CD4-positive, alpha-beta T cell treated with Interleukin-17A for 4 hours (primary cell): Measurements from ENCODE around the gene FAM210B.
"Not testable (repeated sequence)": the region's sequence is repeated elsewhere in the genome, so short reads cannot be mapped to it uniquely, and the experiment has no call there.

Experiments
- DNase-seq: peaks from one replicate; pipeline ENCODE4 v3.0.0-alpha.2; 2020; ENCODE audit warnings: mixed read lengths

The FAM210B gene

DNA sequence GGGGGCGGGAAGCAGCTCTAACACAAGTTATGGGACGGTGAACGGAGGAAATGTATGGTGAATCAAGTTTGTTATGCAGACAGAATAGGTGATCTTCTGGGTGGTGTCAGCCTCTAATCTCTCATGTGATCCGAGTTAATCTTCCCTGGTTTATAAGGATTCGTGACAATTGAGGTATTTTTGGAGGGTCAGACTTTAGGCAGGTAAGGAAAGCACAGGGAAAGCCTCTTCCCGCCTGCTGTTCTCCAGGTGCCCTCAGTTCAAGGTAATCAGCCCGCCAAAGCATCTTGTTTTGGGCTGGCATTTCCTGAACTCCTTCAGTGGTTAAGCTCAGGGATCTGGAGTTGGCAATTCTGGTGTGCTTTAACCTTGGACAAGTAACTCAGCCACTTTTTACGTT, 34.9 kb downstream of the FAM210B start:
- no peak for DNase-seq

DNA sequence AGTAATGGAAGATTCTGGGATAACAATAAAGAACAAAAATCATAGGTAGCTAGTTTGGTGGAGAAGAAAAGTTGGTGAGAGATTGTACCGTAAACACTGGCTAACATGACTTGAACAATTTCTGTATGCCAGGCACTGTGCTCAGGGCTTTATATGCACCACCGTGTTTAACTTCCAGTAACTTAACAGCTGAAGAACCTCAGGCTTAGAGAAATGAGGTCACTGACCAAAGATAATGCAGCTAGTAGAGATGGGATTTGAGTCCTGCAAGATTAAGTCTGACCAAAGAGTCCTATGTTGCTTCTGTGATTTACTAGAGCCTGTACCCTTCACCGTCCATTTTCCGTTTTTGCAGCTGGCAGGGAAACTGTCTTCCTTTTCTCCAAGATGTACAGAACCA, 36.4 kb downstream of the FAM210B start:
- no peak for DNase-seq

DNA sequence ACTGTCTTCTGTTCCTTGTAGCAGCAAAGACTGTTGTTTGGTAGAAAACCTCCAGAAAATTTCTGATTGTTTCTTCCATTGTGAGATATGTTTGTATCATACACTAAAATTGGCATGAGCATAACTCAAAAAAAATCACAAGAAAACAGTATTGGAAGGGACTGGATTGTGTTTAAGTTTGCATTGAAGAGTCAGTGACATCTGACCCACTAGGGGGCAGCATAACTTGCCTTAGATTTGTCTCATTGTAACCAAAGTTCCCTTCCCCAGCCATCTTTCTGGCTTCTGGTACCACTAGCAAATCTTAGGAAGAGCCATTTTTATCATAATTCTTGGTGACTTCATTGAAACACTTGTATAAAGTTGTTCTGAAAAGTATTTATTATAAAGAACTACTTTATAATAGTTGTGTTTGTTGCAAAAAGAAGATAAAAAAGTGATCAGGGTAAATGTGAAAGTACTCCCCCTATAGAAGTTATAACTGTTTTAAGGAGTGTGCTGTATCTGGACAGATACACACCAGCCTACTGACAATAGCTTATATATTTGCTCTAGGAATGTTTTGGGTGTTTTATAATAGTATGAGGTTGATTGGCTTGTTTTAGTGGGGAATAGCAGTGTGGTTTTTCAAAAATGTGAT, 41.3 kb downstream of the FAM210B start:
- DNase-seq = peak; percentile 83

DNA sequence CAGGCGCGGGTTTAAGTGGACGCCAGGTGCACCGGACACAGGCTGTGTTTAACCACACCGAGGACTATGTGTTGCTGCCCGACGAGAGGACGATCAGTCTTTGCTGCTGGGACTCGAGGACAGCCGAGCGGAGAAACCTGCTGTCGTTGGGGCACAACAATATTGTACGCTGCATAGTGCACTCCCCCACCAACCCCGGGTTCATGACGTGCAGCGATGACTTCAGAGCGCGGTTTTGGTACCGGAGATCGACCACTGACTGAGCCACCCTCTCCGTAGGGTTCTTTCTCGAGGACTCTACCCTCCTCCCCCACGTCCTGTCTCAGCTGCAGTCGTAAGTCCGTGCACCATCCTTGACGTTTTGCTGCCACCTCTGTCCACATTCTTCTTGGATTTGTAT, 44.7 kb downstream of the FAM210B start:
- DNase-seq = no peak

DNA sequence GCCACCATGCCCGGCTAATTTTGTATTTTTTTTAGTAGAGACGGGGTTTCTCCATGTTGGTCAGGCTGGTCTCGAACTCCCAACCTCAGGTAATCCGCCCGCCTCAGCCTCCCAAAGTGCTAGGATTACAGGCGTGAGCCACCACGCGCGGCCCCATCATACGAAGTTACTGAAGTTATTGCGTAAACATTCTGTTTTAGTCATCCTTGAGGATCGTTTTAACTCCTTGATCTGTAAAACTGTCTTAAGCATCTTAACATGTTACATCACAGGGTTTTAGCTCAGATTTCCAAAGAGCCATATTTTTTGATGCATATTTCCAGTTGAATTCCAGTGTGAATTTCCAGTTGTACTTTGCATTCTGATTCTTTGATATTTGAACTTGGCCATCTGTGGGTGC, 46.6 kb downstream of the FAM210B start:
- not testable (repeated sequence) for DNase-seq

DNA sequence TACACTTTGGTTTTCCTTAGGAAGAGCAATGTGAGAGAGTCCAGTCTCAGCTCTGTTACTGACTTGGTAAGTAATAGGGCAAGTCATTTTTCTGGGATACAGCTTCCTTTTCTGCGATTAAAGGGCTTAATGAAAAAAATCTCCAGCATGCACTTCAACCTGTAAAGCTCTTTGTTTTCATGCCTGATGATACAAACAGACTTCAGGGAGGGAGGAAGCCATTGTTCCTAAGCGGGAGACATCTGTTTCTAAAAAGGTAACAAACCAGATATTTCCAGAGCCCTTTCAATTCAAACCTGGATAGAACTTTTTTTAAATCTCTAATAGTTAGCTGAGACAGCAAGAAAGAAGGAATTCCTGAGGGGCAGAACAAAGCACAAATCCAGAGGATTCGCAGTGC, 48.1 kb downstream of the FAM210B start:
- DNase-seq = no peak

DNA sequence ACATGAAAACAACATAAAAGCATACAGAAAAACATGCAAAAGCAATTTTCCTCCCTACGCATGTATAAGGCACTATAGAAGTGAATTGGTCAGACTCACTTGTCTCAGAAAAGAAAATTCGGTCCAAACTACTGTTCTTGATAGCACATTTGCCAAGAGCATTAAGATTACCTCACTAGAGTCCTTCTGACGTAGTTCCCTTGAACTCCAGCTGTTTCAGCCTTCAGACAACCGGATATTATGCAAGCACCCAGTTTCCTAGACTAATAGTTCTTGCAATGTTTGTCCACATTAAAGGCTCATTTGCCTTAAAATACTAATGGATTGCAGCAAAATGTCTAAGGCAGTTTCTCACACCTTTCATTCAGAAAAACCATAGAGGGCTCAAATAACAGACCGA, 50.7 kb downstream of the FAM210B start:
- no peak for DNase-seq

DNA sequence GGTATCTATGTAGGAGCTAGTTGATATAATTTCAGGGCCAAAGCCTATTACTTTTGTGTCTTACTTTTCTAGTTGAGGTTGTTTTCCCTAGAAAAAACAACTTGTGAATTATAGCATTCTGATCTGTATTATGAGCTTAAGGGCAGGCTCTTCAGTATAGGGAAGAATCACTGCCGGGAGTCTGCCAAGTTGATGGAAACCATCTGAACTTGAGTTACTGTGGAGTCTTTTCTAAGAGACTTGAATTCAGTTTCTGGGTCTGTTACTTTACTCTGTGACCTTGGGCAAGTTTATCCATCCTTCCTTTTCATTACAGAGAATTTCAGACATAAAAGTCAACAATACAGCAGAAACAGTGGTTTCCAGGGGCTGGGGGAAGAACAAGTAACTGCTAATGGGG, 51.2 kb downstream of the FAM210B start:
- no peak for DNase-seq

DNA sequence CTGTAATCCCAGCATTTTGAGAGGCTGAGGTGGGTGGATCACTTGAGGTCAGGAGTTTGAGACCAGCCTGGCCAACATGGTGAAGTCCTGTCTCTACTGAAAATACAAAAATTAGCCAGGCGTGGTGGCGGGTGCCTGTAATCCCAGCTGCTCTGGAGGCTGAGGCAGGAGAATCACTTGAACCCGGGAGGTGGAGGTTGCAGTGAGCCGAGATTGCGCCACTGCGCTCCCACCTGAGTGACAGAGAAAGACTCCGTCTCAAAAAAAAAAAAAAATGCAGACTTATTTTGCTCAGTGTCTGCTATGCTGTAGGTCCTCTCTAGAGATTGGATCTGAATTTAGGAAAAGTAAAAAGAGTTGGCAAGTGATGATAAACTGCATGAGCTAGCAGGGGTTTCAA, 52.5 kb downstream of the FAM210B start:
- not testable (repeated sequence) for DNase-seq

DNA sequence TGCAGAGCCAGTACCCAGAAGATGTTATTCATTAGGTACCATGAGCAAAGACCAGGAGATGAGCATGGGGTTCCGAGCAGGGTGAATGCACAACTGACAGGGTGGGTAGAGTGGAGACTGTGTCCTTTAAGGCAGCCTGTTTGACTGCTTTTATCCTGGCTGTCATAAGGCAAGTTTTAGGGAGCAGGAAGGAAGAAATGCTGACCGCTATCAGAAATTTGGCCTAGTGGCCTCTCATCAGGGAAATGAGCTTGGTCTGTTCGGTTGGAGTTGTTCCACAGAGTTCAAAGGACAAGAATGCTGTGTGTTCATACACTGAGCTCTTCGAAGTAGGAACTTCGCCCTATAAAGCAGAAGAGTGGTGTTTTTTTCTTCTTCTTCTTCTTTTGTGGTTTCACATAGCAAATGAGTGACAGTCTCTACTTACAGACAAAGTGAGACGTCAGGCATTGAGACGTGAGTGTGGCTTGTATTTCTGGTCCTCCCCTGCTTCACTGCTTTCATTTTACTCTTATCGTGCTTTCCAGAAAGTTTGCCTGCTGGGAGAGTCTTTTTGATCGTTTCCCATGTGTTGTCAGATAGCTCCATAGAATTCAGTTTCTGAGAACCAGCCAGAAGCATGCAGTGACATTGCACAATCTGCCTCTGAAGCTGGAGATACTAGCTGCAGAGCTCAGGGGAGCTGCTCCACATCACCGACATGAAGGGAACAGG, 53.1 kb downstream of the FAM210B start, which contains the start of gene CASS4:
TSS of gene CASS4 (plus strand) at position 502 of the 714 bp plus-strand sequence. CDS start at position 701, 199 bp downstream.
- peak; percentile 54 for DNase-seq

DNA sequence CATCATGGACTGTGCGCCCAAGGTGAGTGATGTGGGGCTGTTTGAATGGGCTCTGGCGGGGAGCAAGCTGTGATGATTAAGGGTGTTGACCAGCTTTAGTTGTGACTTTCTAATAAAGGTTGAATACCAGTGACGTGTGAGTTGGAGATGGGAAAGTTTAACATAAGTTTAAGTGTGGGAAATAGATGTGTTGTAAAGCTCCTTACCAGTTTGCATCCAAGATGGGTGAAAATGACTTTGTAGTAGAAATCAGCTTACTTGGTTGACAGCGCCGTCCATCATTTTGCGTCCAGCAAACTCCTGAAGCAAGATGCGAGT, 53.7 kb downstream of the FAM210B start:
- no peak for DNase-seq

DNA sequence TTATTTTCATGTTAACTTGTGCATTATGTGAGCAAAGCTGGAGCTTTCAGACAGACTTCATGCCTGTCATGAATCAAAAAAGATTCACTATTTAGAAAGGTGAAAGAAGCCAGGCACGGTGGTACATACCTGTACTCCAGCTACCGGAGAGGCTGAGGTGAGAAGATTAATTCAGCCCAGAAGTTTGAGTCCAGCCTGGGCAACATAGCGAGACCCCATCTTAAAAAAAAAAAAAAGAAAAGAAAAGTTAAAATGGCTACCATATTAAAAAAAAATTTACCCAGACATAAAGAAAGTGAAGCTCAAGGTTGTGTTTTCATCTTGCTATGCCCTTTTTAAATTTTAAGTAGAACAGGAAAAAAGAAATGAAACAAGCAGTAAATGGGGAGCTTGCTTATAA, 54.2 kb downstream of the FAM210B start:
- no peak for DNase-seq

DNA sequence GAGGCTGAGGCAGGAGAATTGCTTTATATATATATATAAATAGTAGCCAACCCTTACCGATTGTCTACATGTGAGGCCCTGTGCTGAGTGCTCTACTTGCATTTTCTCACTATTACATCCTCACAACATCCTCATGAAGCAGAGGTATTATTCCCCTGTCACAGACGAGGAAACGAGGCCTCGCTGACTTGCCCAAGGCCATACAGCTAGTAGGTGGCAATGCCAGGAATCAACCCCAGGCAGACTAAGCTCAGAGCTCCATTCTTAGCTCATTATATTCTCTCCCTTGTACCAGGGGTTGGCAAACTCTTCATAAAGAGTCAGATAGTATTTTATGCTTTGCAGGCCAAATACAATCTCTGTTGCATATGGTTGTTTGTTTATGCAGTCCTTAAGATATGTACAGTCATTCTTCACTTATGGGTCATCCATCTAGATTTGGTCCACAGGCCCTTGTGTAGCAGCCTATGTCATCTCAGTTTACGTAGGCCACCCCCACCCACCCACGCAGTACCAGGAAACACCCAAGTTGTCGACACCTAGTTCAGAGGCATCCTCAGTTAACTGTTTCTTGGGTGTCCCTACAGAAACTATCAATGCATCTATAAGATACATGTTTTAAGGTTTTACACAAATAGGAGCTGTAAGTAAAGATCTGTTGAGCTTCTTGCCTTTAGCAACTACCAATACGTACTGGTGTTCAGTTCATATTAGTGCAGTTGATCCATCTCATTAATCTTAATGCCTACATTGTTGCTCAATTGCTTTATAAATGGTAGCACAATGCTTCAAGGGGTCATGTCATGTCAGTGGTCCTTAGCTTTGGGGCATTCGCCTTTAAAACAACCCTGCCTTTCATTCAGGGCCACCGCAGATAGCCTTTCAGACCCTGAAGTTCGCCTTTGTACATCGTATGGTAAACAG, 56.3 kb downstream of the FAM210B start:
- peak; percentile 65 for DNase-seq

DNA sequence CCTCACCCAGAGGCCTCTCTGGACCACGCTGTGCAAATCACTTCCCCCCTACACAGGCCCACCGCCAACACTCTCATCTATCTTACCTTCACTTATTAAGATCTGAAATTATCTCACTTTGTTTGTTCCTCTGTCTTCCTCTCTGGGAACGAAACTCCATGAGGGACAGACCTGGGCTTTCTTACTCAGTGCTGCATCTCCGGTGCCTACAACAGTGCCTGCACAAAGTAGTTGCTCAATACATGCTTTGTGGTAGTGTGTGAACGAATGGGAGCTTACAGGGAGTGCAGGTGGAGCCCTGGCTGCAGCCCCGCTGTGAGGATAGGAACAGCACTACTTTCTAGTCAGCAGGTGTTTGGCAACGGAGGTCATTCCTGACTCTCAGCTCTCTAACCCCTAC, 58.6 kb downstream of the FAM210B start:
- DNase-seq = no peak

DNA sequence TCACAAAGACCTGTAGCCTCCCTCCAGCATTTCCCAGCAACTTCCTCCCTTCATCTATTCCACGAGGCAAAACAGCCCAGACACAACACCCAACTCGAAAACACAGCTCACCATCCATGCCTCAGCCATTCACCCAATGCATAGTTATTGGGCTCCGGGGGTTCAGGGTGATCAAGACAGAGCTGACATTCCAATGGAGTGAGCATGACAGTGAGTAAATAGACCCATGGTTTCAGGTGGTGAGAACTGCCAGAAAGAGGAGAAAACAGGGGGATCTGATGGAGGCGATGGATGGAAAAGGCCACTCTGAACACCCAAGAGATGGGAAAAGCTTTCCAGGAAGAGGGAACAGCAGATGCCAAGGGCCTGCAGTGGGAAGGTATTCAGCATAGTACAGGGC, 59.1 kb downstream of the FAM210B start:
- no peak for DNase-seq
